Lower lobe of right lung (tissue), 2 donors: ENCODE results near the gene RAPGEF5. TPM values are rescaled to one million over a fixed set of nuclear protein-coding genes. Genes with fewer than 3 reads are reported as not detected.

Experiments used
- ATAC-seq, 2 donors: fragments of 200-7000 bp; cut with Tn5 transposase; one replicate each; pipeline ENCODE4 v1.9.1; 2020 to 2022; ENCODE audit warnings: mild to moderate bottlenecking in 2 of 2, moderate library complexity in 2 of 2
- DNase-seq: peaks from one replicate; pipeline ENCODE4 v3.0.0-alpha.2; 2020
- H3K27ac ChIP-seq: fragments of 200-600 bp; one replicate; pipeline ENCODE4 v1.8.0; 2022
- H3K27me3 ChIP-seq: fragments of 200-600 bp; one replicate; pipeline ENCODE4 v1.8.0; 2022; ENCODE audit warnings: low read depth
- H3K36me3 ChIP-seq: fragments of 200-600 bp; one replicate; pipeline ENCODE4 v1.8.0; 2022; ENCODE audit warnings: mild to moderate bottlenecking
- H3K4me1 ChIP-seq: fragments of 200-600 bp; one replicate; pipeline ENCODE4 v1.8.0; 2022
- H3K4me3 ChIP-seq: fragments of 200-600 bp; one replicate; pipeline ENCODE4 v1.8.0; 2022; ENCODE audit warnings: mild to moderate bottlenecking
- H3K9me3 ChIP-seq: fragments of 200-600 bp; one replicate; pipeline ENCODE4 v1.8.0; 2022
- intact Hi-C: fragments of 100-400 bp; cut with DNase I; formaldehyde crosslinking; loops from one replicate; pipeline ENCODE4 v1.11.0; 2022
- total RNA-seq: library from RNA; stranded (reverse); fragmentation: NEBNext Ultra II Directional; extraction: Animal tissue kit (Norgen Biotek cat#: 25700); gene quantifications from one replicate; pipeline ENCODE4 v1.2.1, GENCODE V29; 2021
- TF ChIP-seq, protein P1 (sequence below): fragments of 200-600 bp; IDR thresholded peaks from one replicate; pipeline ENCODE4 v1.8.0; 2022; ENCODE audit warnings: antibody characterized with exemption, mild to moderate bottlenecking
- donor health status: DM: no; HTN: yes; CAD: no; lungs with severe emphysema.

RAPGEF5 gene
- total RNA-seq, 1 donor from 2014 or later, result 85.1 TPM

DNA sequence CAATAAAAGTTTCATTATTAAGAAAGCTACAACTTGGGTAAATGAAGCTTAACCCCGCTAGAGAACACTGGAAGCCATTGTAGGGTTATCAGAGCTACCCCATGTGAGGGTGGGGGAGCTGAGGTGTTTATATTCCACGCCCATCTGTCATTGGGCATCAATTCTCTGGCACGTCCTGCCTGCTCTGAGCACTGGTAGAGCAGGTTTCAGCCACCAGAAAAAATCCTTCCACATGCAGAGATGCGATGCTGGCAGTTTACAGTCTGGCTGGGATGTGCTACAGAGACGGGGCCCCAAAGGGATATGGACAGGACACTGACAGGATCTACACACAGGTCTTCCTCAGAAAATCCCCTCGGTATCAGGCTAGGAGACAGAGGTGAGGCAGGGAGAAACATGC, 15.9 kb upstream of the RAPGEF5 start:
- Histone ChIP-seq H3K27me3 (no peaks in the 10 kb centered on the region), H3K27ac (no peak overlapping the region), H3K36me3 (no peaks in the 10 kb centered on the region), H3K4me1 (no peaks in the 10 kb centered on the region), H3K4me3 (no peak overlapping the region), H3K9me3 (no peaks in the 10 kb centered on the region)
- no peak for DNase-seq
- TF ChIP-seq, protein P1, sequence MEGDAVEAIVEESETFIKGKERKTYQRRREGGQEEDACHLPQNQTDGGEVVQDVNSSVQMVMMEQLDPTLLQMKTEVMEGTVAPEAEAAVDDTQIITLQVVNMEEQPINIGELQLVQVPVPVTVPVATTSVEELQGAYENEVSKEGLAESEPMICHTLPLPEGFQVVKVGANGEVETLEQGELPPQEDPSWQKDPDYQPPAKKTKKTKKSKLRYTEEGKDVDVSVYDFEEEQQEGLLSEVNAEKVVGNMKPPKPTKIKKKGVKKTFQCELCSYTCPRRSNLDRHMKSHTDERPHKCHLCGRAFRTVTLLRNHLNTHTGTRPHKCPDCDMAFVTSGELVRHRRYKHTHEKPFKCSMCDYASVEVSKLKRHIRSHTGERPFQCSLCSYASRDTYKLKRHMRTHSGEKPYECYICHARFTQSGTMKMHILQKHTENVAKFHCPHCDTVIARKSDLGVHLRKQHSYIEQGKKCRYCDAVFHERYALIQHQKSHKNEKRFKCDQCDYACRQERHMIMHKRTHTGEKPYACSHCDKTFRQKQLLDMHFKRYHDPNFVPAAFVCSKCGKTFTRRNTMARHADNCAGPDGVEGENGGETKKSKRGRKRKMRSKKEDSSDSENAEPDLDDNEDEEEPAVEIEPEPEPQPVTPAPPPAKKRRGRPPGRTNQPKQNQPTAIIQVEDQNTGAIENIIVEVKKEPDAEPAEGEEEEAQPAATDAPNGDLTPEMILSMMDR, result no peak
- no peak for ATAC-seq
- intact Hi-C loops, result no loop called here

DNA sequence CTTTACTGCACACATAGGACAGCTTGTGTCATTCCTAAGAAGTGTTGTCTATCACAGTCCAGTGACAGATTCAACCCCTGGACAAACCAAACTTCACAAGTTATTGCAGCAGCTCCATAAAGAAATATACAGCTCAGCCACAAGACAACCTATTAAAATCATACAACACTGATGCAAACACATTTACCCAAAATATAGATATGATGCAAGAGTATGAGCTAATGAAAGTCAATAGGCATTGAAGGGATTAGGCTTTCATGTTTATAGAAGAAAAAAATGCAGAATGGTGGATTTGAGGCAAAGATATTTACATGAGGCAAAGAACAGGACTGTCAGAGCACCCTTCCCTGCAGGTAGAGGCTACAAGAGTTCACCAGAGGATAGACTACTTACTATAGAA, 14.9 kb upstream of the RAPGEF5 start:
- H3K27ac ChIP-seq, result no peak overlapping the region
- intact Hi-C loops, result no loop called here
- H3K36me3 ChIP-seq, result no peaks in the 10 kb centered on the region
- H3K4me1 ChIP-seq, result no peaks in the 10 kb centered on the region
- no peak overlapping the region for H3K4me3 ChIP-seq
- TF ChIP-seq, protein P1, result no peak
- no peaks in the 10 kb centered on the region for H3K9me3 ChIP-seq
- DNase-seq (no peak), ATAC-seq (no peak)
- no peaks in the 10 kb centered on the region for H3K27me3 ChIP-seq

DNA sequence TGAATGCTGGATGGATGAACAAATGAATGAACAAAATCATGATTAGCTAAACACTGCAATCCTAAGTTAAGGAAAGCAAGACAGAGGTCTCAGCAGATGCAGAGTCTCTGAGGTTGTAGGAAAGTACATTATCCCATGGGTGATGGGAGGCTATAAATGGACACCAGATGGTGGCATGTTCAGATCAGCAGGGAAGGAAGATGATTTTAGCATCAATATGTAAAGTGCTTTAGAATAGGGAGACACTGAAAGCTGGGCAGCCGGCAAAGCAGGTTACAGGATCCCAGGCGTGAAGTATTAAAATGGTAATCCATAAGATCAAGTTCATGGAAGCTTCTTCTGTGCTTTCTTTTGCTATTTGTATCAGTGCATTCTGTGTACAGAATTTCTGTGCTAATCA, 7.9 kb upstream of the RAPGEF5 start:
- intact Hi-C loops, result no loop called here
- H3K27me3 ChIP-seq, result no peaks in the 10 kb centered on the region
- H3K36me3 ChIP-seq, result no peaks in the 10 kb centered on the region
- no peak for DNase-seq
- H3K4me1 ChIP-seq, result no peaks in the 10 kb centered on the region
- H3K27ac ChIP-seq, result no peak overlapping the region
- no peak overlapping the region for H3K4me3 ChIP-seq
- TF ChIP-seq, protein P1, result no peak
- ATAC-seq, result no peak
- H3K9me3 ChIP-seq, result no peaks in the 10 kb centered on the region

DNA sequence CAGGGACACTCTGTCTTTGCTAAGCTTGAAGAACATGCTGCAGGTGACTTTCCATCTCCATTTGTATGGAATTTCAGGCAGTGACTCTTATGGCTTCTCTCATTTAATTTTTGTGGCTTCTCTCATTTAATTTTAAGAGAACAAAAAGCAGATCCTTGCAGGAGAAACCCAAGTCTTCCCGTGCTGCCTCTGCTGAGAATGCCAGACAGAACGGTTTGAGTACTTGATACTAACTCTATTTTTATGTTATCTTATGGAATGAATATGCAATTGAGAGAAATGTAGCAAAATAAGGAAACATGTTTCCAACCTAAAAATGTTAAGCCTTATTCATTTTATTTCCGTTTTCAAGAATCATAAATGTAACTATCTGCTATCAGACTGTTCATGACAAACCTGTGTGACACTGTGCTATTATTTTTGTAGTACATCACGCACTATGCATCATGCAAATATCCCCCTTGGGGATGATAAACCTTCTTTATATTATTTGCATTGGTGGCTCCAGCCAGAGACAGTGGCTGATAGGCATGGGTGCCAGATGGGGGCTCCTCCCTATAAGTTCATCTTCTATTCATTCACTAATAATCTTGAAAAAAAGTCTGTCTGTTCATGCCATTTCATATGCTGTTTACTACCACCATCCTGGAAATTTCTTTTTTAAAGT, 6.9 kb upstream of the RAPGEF5 start:
- DNase-seq (no peak), ATAC-seq (no peak)
- Histone ChIP-seq H3K27me3 (no peaks in the 10 kb centered on the region), H3K4me3 (no peak overlapping the region), H3K4me1 (no peaks in the 10 kb centered on the region), H3K27ac (no peak overlapping the region), H3K36me3 (no peaks in the 10 kb centered on the region), H3K9me3 (no peaks in the 10 kb centered on the region)
- intact Hi-C loops, result no loop called here
- TF ChIP-seq, protein P1, result no peak

DNA sequence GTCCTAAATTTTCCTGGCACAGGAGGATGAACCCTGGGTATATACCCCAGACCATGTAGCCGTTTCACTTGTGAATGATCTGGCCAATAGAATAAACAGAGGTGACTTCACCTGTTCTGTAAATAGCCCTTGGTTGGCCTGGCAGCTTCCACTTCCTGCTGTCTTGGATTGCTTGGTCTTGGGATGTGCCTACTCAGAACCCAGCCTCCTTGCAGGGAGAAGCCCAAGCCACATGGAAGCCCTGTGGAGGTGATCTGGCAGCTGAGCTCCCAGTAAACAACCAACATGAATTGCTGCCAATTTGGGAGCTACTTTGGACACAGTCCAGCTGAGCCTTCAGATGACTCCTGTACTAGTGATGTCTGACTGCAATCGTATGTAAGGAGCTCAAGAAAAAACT, 4.8 kb upstream of the RAPGEF5 start:
- no peak for DNase-seq

More for the DNA sequence above, 4.8 kb upstream of the RAPGEF5 start:
- TF ChIP-seq, protein P1, result no peak
- Histone ChIP-seq H3K36me3 (no peaks in the 10 kb centered on the region), H3K9me3 (no peaks in the 10 kb centered on the region), H3K4me3 (no peak overlapping the region), H3K27me3 (no peaks in the 10 kb centered on the region), H3K27ac (no peak overlapping the region), H3K4me1 (peaks cover 5% of the 10 kb centered on the region)
- no peak for ATAC-seq
- intact Hi-C loops, result no loop called here
